Smooth muscle cell of bladder (primary cell): Measurements from ENCODE around the gene DIO2. TPM values are rescaled to one million over a fixed set of nuclear protein-coding genes. Genes with fewer than 3 reads are reported as not detected.

Experiments used
- total RNA-seq: library from RNA; depleted of rRNA; stranded (reverse); fragments of >200 nt; gene quantifications from 2 replicates; pipeline ENCODE4 v1.2.3, GENCODE V29; 2014

DIO2 gene
- total RNA-seq, result 2.4 and 14.1 TPM in 2 replicates

GRCh38 chr14:80211153-80212022 lies at the start of gene DIO2:
DIO2 (minus strand) TSS chr14:80211504; CDS start chr14:80211472, 32 bp downstream.

